ENCODE measurements around the gene RGS12.

Gene RGS12

GRCh38 chr4:3313556-3314228, 20.9 kb downstream of the RGS12 start:
- no peak for DNase-seq

GRCh38 chr4:3314706-3315260, 22.0 kb downstream of the RGS12 start:
- no peak for DNase-seq

GRCh38 chr4:3315566-3315965, 22.7 kb downstream of the RGS12 start:
- DNase-seq, result no peak

- DNase-seq, result no peak
These were observed 23.3 kb downstream of the RGS12 start for GRCh38 chr4:3316146-3316545.

GRCh38 chr4:3317011-3317655, 24.3 kb downstream of the RGS12 start:
- DNase-seq, result no peak

GRCh38 chr4:3317656-3318211, 24.9 kb downstream of the RGS12 start:
- no peak for DNase-seq

GRCh38 chr4:3318561-3319021, 25.8 kb downstream of the RGS12 start:
- no peak for DNase-seq

- no peak for DNase-seq
These were observed 27.7 kb downstream of the RGS12 start for GRCh38 chr4:3320361-3321023.

- DNase-seq, result no peak
These were observed 28.6 kb downstream of the RGS12 start for GRCh38 chr4:3321295-3321889.

- DNase-seq, result no peak
These were observed 29.3 kb downstream of the RGS12 start for GRCh38 chr4:3322059-3322550.

- DNase-seq, result no peak
These were observed 30.3 kb downstream of the RGS12 start for GRCh38 chr4:3323071-3323481.

- DNase-seq, result no peak
These were observed 31.4 kb downstream of the RGS12 start for GRCh38 chr4:3324093-3324815.

- DNase-seq, result no peak
These were observed 36.2 kb downstream of the RGS12 start for GRCh38 chr4:3328814-3329663.

- no peak for DNase-seq
These were observed 37.1 kb downstream of the RGS12 start for GRCh38 chr4:3329887-3330286.

GRCh38 chr4:3330707-3331106, 37.9 kb downstream of the RGS12 start:
- peak in 1 of 2 donors; percentile 9 for DNase-seq

- no peak for DNase-seq
These were observed 38.9 kb downstream of the RGS12 start for GRCh38 chr4:3331511-3332394.

GRCh38 chr4:3332498-3332897, 39.7 kb downstream of the RGS12 start:
- DNase-seq, result no peak

- no peak for DNase-seq
These were observed 41.5 kb downstream of the RGS12 start for GRCh38 chr4:3334316-3334715.

- no peak for DNase-seq
These were observed 42.6 kb downstream of the RGS12 start for GRCh38 chr4:3335385-3335784.

GRCh38 chr4:3335982-3336381, 43.2 kb downstream of the RGS12 start:
- no peak for DNase-seq
